HEK293 (cell line): ENCODE results near the gene SULT1A2.
A peak's percentile ranks its signal among the peaks of the same experiment; 100 is the strongest.

Experiments used
- CTCF ChIA-PET: fragments of 350-600 bp; formaldehyde crosslinking; extraction: SDS; loops from one replicate; lab custom pipeline; 2021; ENCODE audit warnings: antibody characterized with exemption; lab: Yijun Ruan, JAX
- POLR2A ChIA-PET: fragments of 300-600 bp; formaldehyde crosslinking; extraction: SDS; loops from one replicate; lab custom pipeline; 2020; ENCODE audit warnings: antibody characterized with exemption, inconsistent platforms; lab: Yijun Ruan, JAX
- H3K27ac ChIP-seq: fragments of 200-500 bp; sonication (Bioruptor generic); 2 replicates; pipeline ENCODE4 v1.5.1; 2014; ENCODE audit warnings: low read depth, low read length, control low read depth, inconsistent platforms; ENCODE audit errors: extremely low read depth
- H3K36me3 ChIP-seq, 2 experiments: fragments of 200-500 bp in 1 of 2; sonication (Bioruptor generic) in 1 of 2; 1 replicate in 1 of 2; 2 replicates in 1 of 2; pipeline ENCODE4 v1.5.1; 2014 to 2017; ENCODE audit warnings: inconsistent platforms in 2 of 2, low read length in 2 of 2; ENCODE audit not compliant: control insufficient read depth in 2 of 2, insufficient read depth in 1 of 2
- H3K4me1 ChIP-seq: fragments of 200-500 bp; sonication (Bioruptor generic); 2 replicates; pipeline ENCODE4 v1.5.1; 2014; ENCODE audit warnings: mild to moderate bottlenecking, low read length, inconsistent platforms; ENCODE audit not compliant: control insufficient read depth, insufficient read depth
- H3K4me3 ChIP-seq: 2 replicates; pipeline ENCODE4 v1.5.1; 2011; ENCODE audit warnings: low read depth, mild to moderate bottlenecking, control low read depth, low read length, moderate library complexity
- H3K9me3 ChIP-seq: fragments of 200-500 bp; sonication (Bioruptor generic); 2 replicates; pipeline ENCODE4 v1.5.1; 2014; ENCODE audit warnings: low read depth, low read length, inconsistent platforms; ENCODE audit not compliant: control insufficient read depth, insufficient read depth
- HOXA7 ChIP-seq: sonication (generic); formaldehyde crosslinking; IDR thresholded peaks from 2 replicates; pipeline ENCODE4 v1.8.1; 2022; ENCODE audit warnings: missing genetic modification reagents, borderline replicate concordance
- HOXC10 ChIP-seq: sonication (generic); formaldehyde crosslinking; IDR thresholded peaks from 2 replicates; pipeline ENCODE4 v1.8.1; 2023; ENCODE audit warnings: mild to moderate bottlenecking, missing genetic modification reagents
- HOXD13 ChIP-seq: sonication (generic); formaldehyde crosslinking; IDR thresholded peaks from 2 replicates; pipeline ENCODE4 v1.8.0; 2022; ENCODE audit warnings: missing genetic modification reagents, borderline replicate concordance
- KLF1 ChIP-seq: fragments of 450-650 bp; formaldehyde crosslinking; IDR thresholded peaks from 2 replicates; pipeline ENCODE4 v1.5.1; 2016; ENCODE audit warnings: missing biosample characterization, missing genetic modification characterization
- KLF10 ChIP-seq: fragments of 450-650 bp; IDR thresholded peaks from 2 replicates; pipeline ENCODE4 v1.5.1; 2018; ENCODE audit warnings: missing biosample characterization, mild to moderate bottlenecking, missing genetic modification characterization
- KLF8 ChIP-seq: fragments of 450-650 bp; formaldehyde crosslinking; IDR thresholded peaks from 2 replicates; pipeline ENCODE4 v1.5.1; 2016; ENCODE audit warnings: missing biosample characterization, missing genetic modification characterization
- OVOL3 ChIP-seq: fragments of 450-650 bp; formaldehyde crosslinking; IDR thresholded peaks from 2 replicates; pipeline ENCODE4 v1.5.1; 2016; ENCODE audit warnings: missing biosample characterization, missing genetic modification characterization
- REPIN1 ChIP-seq: fragments of 450-650 bp; formaldehyde crosslinking; IDR thresholded peaks from 2 replicates; pipeline ENCODE4 v1.5.1; 2017; ENCODE audit warnings: missing biosample characterization, missing genetic modification characterization, low read depth
- ZIC2 ChIP-seq: fragments of 450-650 bp; formaldehyde crosslinking; IDR thresholded peaks from 2 replicates; pipeline ENCODE4 v1.5.1; 2016; ENCODE audit warnings: missing biosample characterization, missing genetic modification characterization
- ZNF112 ChIP-seq: fragments of 450-650 bp; formaldehyde crosslinking; IDR thresholded peaks from 2 replicates; pipeline ENCODE4 v1.5.0; 2017; ENCODE audit warnings: missing biosample characterization, missing genetic modification characterization
- ZNF132 ChIP-seq: fragments of 450-650 bp; formaldehyde crosslinking; IDR thresholded peaks from 2 replicates; pipeline ENCODE4 v1.5.1; 2017; ENCODE audit warnings: missing biosample characterization, missing genetic modification characterization, borderline replicate concordance
- ZNF140 ChIP-seq: fragments of 450-650 bp; formaldehyde crosslinking; IDR thresholded peaks from 2 replicates; pipeline ENCODE4 v1.5.1; 2016; ENCODE audit warnings: missing biosample characterization, missing genetic modification characterization
- ZNF155 ChIP-seq: fragments of 450-650 bp; formaldehyde crosslinking; IDR thresholded peaks from 2 replicates; pipeline ENCODE4 v1.5.1; 2016; ENCODE audit warnings: missing biosample characterization, missing genetic modification characterization
- ZNF16 ChIP-seq: fragments of 450-650 bp; formaldehyde crosslinking; IDR thresholded peaks from 2 replicates; pipeline ENCODE4 v1.5.1; 2016; ENCODE audit warnings: low read depth, missing biosample characterization, missing genetic modification characterization
- ZNF2 ChIP-seq: fragments of 450-650 bp; formaldehyde crosslinking; IDR thresholded peaks from 2 replicates; pipeline ENCODE4 v1.5.1; 2016; ENCODE audit warnings: missing biosample characterization, missing genetic modification characterization
- ZNF239 ChIP-seq: fragments of 450-650 bp; formaldehyde crosslinking; IDR thresholded peaks from 2 replicates; pipeline ENCODE4 v1.5.1; 2016; ENCODE audit warnings: missing biosample characterization, missing genetic modification characterization
- ZNF292 ChIP-seq: fragments of 450-650 bp; formaldehyde crosslinking; IDR thresholded peaks from 2 replicates; pipeline ENCODE4 v1.5.1; 2016; ENCODE audit warnings: low read depth, missing biosample characterization, missing genetic modification characterization, borderline replicate concordance
- ZNF335 ChIP-seq: fragments of 450-650 bp; formaldehyde crosslinking; conservative IDR thresholded peaks from 2 replicates; pipeline ENCODE4 v1.5.1; 2016; ENCODE audit warnings: missing biosample characterization, missing genetic modification characterization
- ZNF426 ChIP-seq: fragments of 450-650 bp; formaldehyde crosslinking; IDR thresholded peaks from 2 replicates; pipeline ENCODE4 v1.5.1; 2017; ENCODE audit warnings: missing biosample characterization, missing genetic modification characterization, mild to moderate bottlenecking, inconsistent platforms, moderate library complexity
- ZNF585B ChIP-seq: fragments of 450-650 bp; formaldehyde crosslinking; IDR thresholded peaks from 2 replicates; pipeline ENCODE4 v1.5.1; 2016; ENCODE audit warnings: missing biosample characterization, missing genetic modification characterization
- ZNF768 ChIP-seq: fragments of 450-650 bp; formaldehyde crosslinking; IDR thresholded peaks from 2 replicates; pipeline ENCODE4 v1.5.1; 2018; ENCODE audit warnings: missing biosample characterization, mild to moderate bottlenecking, missing genetic modification characterization
- ZSCAN16 ChIP-seq: fragments of 450-650 bp; formaldehyde crosslinking; IDR thresholded peaks from 2 replicates; pipeline ENCODE4 v1.5.1; 2016; ENCODE audit warnings: missing biosample characterization, missing genetic modification characterization
- ZSCAN18 ChIP-seq: fragments of 450-650 bp; formaldehyde crosslinking; IDR thresholded peaks from 2 replicates; pipeline ENCODE4 v1.5.1; 2016; ENCODE audit warnings: missing biosample characterization, missing genetic modification characterization
- TF ChIP-seq, protein P1 (sequence below): fragments of 450-650 bp; formaldehyde crosslinking; IDR thresholded peaks from 2 replicates; pipeline ENCODE4 v1.5.1; 2016; ENCODE audit warnings: missing biosample characterization, missing genetic modification characterization
- TF ChIP-seq, protein P2 (sequence below): fragments of 450-650 bp; formaldehyde crosslinking; IDR thresholded peaks from 2 replicates; pipeline ENCODE4 v1.5.1; 2017; ENCODE audit warnings: missing biosample characterization, missing genetic modification characterization
- TF ChIP-seq, protein P3 (sequence below): fragments of 450-650 bp; formaldehyde crosslinking; IDR thresholded peaks from 2 replicates; pipeline ENCODE4 v1.5.1; 2017; ENCODE audit warnings: missing biosample characterization, missing genetic modification characterization
- TF ChIP-seq, protein P4 (sequence below): fragments of 450-650 bp; formaldehyde crosslinking; IDR thresholded peaks from 2 replicates; pipeline ENCODE4 v1.5.0; 2017; ENCODE audit warnings: missing biosample characterization, missing genetic modification characterization, borderline replicate concordance

SULT1A2 gene

GRCh38 chr16:28553776-28554633, 42.8 kb downstream of the SULT1A2 start, which contains the start of gene SGF29:
SGF29 (plus strand) TSS chr16:28553920; CDS start chr16:28581070, 27,150 bp downstream.
- ChIA-PET POLR2A (interaction anchor here (0.6 to 1.3 kb wide), 4 partner anchors 10 to 50 kb away, joined by 3 to 6 read pairs (median 4); no protein-coding TSS in a partner anchor), CTCF (interaction anchor here (0.6 to 1.7 kb wide), 7 partner anchors 11 to 390 kb away, joined by 3 to 5 read pairs (median 4); no protein-coding TSS in a partner anchor)
- TF ChIP-seq ZNF292, result no peak
- TF ChIP-seq ZSCAN18 (tag by site-specific recombination), result no peak
- no peak for TF ChIP-seq ZNF239
- no peak for TF ChIP-seq ZNF426
- TF ChIP-seq HOXA7, result no peak
- TF ChIP-seq HOXD13, result peak; percentile 97
- TF ChIP-seq HOXC10 (CRISPR knock-in tag), result no peak
- TF ChIP-seq, protein P1, sequence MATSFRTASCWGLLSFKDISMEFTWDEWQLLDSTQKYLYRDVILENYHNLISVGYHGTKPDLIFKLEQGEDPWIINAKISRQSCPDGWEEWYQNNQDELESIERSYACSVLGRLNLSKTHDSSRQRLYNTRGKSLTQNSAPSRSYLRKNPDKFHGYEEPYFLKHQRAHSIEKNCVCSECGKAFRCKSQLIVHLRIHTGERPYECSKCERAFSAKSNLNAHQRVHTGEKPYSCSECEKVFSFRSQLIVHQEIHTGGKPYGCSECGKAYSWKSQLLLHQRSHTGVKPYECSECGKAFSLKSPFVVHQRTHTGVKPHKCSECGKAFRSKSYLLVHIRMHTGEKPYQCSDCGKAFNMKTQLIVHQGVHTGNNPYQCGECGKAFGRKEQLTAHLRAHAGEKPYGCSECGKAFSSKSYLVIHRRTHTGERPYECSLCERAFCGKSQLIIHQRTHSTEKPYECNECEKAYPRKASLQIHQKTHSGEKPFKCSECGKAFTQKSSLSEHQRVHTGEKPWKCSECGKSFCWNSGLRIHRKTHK (tag by site-specific recombination), result no peak
- TF ChIP-seq KLF1 (tag by site-specific recombination), result peak; percentile 44; the same call in 1 of the 2 replicates
- TF ChIP-seq, protein P2, sequence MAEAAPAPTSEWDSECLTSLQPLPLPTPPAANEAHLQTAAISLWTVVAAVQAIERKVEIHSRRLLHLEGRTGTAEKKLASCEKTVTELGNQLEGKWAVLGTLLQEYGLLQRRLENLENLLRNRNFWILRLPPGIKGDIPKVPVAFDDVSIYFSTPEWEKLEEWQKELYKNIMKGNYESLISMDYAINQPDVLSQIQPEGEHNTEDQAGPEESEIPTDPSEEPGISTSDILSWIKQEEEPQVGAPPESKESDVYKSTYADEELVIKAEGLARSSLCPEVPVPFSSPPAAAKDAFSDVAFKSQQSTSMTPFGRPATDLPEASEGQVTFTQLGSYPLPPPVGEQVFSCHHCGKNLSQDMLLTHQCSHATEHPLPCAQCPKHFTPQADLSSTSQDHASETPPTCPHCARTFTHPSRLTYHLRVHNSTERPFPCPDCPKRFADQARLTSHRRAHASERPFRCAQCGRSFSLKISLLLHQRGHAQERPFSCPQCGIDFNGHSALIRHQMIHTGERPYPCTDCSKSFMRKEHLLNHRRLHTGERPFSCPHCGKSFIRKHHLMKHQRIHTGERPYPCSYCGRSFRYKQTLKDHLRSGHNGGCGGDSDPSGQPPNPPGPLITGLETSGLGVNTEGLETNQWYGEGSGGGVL (tag by site-specific recombination), result peak; percentile 53
- TF ChIP-seq ZNF16 (tag by site-specific recombination), result no peak
- TF ChIP-seq ZNF2 (tag by site-specific recombination), result peak; percentile 85; the same call in 1 of the 2 replicates
- TF ChIP-seq KLF8 (tag by site-specific recombination), result no peak; the same call in 1 of the 2 replicates
- TF ChIP-seq ZNF140 (tag by site-specific recombination), result peak; percentile 15; the same call in 1 of the 2 replicates
- TF ChIP-seq ZNF155 (tag by site-specific recombination), result no peak
- TF ChIP-seq REPIN1 (tag by site-specific recombination), result peak; percentile 88; the same call in 1 of the 2 replicates
- TF ChIP-seq ZNF335, result peak; percentile 99
- TF ChIP-seq OVOL3 (tag by site-specific recombination), result peak; percentile 65
- no peak for TF ChIP-seq ZSCAN16 (tag by site-specific recombination)
- 0 out of 2 replicates have a peak, but pooled peaks have one; percentile 28 for TF ChIP-seq ZIC2 (tag by site-specific recombination)
- peak; percentile 89 for TF ChIP-seq KLF10 (tag by site-specific recombination)
- no peak for TF ChIP-seq ZNF112
- TF ChIP-seq, protein P3, sequence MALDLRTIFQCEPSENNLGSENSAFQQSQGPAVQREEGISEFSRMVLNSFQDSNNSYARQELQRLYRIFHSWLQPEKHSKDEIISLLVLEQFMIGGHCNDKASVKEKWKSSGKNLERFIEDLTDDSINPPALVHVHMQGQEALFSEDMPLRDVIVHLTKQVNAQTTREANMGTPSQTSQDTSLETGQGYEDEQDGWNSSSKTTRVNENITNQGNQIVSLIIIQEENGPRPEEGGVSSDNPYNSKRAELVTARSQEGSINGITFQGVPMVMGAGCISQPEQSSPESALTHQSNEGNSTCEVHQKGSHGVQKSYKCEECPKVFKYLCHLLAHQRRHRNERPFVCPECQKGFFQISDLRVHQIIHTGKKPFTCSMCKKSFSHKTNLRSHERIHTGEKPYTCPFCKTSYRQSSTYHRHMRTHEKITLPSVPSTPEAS (tag by site-specific recombination), result peak; percentile 59; the same call in 1 of the 2 replicates
- TF ChIP-seq ZNF768 (tag by site-specific recombination), result no peak
- no peak for TF ChIP-seq ZNF585B (tag by site-specific recombination)
- no peak for TF ChIP-seq ZNF132
- TF ChIP-seq, protein P4, sequence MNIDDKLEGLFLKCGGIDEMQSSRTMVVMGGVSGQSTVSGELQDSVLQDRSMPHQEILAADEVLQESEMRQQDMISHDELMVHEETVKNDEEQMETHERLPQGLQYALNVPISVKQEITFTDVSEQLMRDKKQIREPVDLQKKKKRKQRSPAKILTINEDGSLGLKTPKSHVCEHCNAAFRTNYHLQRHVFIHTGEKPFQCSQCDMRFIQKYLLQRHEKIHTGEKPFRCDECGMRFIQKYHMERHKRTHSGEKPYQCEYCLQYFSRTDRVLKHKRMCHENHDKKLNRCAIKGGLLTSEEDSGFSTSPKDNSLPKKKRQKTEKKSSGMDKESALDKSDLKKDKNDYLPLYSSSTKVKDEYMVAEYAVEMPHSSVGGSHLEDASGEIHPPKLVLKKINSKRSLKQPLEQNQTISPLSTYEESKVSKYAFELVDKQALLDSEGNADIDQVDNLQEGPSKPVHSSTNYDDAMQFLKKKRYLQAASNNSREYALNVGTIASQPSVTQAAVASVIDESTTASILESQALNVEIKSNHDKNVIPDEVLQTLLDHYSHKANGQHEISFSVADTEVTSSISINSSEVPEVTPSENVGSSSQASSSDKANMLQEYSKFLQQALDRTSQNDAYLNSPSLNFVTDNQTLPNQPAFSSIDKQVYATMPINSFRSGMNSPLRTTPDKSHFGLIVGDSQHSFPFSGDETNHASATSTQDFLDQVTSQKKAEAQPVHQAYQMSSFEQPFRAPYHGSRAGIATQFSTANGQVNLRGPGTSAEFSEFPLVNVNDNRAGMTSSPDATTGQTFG (tag by site-specific recombination), result no peak

More at GRCh38 chr16:28553776-28554633, 42.8 kb downstream of the SULT1A2 start, which contains the start of gene SGF29:
- Histone ChIP-seq H3K27ac (peak within 1 kb of the TSS; percentile 98), H3K4me3 (peak within 1 kb of the TSS; percentile 85), H3K4me1 (peaks cover 6% of the 10 kb centered on the region; the same call in 1 of the 2 replicates), H3K9me3 (no peaks in the 10 kb centered on the region), H3K36me3 (peaks cover 4 to 7% of the 10 kb centered on the region in 2 experiments; a peak in 2 of 3 replicates)
